Astrocyte of the spinal cord (primary cell): Measurements from ENCODE around the gene ZCCHC7.
A peak's percentile ranks its signal among the peaks of the same experiment; 100 is the strongest.

Experiments used
- DNase-seq: peaks from one replicate; pipeline ENCODE4 v3.0.0; 2011; ENCODE audit warnings: low read depth, low spot score
- H3K4me3 ChIP-seq: 2 replicates; pipeline ENCODE4 v1.5.1; 2011; ENCODE audit warnings: low read depth, mild to moderate bottlenecking, low read length, moderate library complexity
- CTCF ChIP-seq: IDR thresholded peaks from 2 replicates; pipeline ENCODE4 v1.5.1; 2012; ENCODE audit warnings: low read depth, mild to moderate bottlenecking, low read length, inconsistent platforms
- in situ Hi-C: cut with HindIII; loops from 2 replicates; pipeline ENCODE4 v1.10.0; 2017; ENCODE audit warnings: low sequenced_read_pairs

Gene ZCCHC7

GRCh38 chr9:37167456-37168047, 47.2 kb downstream of the ZCCHC7 start:
- H3K4me3 ChIP-seq = no peak overlapping the region
- TF ChIP-seq CTCF = no peak
- DNase-seq = no peak
- in situ Hi-C loops = no loop called here

DNA sequence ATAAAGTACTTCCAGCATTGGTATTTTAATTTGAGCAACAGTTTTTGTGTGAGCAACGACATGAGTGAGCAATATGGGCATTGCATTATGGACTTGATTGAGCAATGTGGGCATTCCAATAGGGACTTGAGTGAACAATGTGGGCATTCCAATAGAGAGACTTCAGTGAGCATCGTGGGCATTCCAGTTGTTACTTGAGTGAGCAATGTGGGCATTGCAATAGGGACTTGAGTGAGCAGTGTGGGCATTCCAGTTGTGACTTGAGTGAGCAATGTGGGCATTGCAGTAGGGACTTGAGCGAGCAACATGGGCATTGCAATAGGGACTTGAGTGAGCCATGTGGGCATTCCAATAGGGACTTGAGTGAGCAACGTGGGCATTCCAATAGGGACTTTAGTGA, 52.2 kb downstream of the ZCCHC7 start:
- in situ Hi-C loops = no loop called here
- H3K4me3 ChIP-seq = no peak overlapping the region
- no peak for DNase-seq
- TF ChIP-seq CTCF = no peak

DNA sequence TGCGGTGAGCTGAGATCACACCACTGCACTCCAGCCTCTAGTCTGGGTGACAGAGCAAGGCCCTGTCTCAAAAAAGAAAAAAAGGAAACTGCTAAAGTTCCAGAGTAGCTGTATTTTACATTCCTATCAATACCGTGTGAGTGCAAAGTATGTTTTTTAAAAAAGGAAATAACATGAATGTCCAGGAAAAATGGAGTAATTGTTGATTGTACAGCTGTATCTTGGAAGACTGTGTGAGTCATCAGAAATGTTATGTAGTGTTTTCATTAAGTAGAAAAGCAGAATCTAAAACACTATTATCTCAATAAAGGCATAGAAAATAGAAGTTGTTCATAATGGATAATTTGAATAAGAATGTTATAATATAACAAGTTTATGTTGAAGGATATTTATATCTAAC, 53.9 kb downstream of the ZCCHC7 start:
- H3K4me3 ChIP-seq = no peak overlapping the region
- peak; percentile 56 for DNase-seq
- no peak for TF ChIP-seq CTCF
- in situ Hi-C loops = no loop called here

- in situ Hi-C loops = no loop called here
- no peak for TF ChIP-seq CTCF
- no peak for DNase-seq
- no peak overlapping the region for H3K4me3 ChIP-seq
These were observed 58.4 kb downstream of the ZCCHC7 start for GRCh38 chr9:37178742-37179141.

GRCh38 chr9:37179576-37179975, 59.2 kb downstream of the ZCCHC7 start:
- no peak for TF ChIP-seq CTCF
- in situ Hi-C loops = no loop called here
- H3K4me3 ChIP-seq = no peak overlapping the region
- no peak for DNase-seq

GRCh38 chr9:37180138-37180537, 59.8 kb downstream of the ZCCHC7 start:
- in situ Hi-C loops = no loop called here
- no peak overlapping the region for H3K4me3 ChIP-seq
- no peak for DNase-seq
- no peak for TF ChIP-seq CTCF

GRCh38 chr9:37182718-37183117, 62.3 kb downstream of the ZCCHC7 start:
- no peak for DNase-seq
- in situ Hi-C loops = no loop called here
- no peak for TF ChIP-seq CTCF

More at GRCh38 chr9:37182718-37183117, 62.3 kb downstream of the ZCCHC7 start:
- H3K4me3 ChIP-seq = no peak overlapping the region
